Esophagus squamous epithelium (tissue), 5 donors: ENCODE measurements around the gene SGSM1. TPM values are rescaled to one million over a fixed set of nuclear protein-coding genes. Genes with fewer than 3 reads are reported as not detected.

ENCODE experiments used
- DNase-seq: peaks from one replicate; lab custom pipeline; 2025; lab: John Stamatoyannopoulos, UW
- H3K27ac ChIP-seq, 4 donors: fragments of 200-600 bp; sonication (generic); one replicate each; pipeline ENCODE4 v1.5.1; 2016 to 2019; ENCODE audit warnings: mild to moderate bottlenecking in 1 of 4
- H3K27me3 ChIP-seq, 4 donors: fragments of 200-600 bp; sonication (generic); 1 replicate in 3 of 4; 2 replicates in 1 of 4; pipeline versions ENCODE4 v1.5.1 to v1.6.0; 2017 to 2021; ENCODE audit warnings: antibody characterized with exemption in 1 of 4
- H3K36me3 ChIP-seq, 3 donors: fragments of 200-600 bp; sonication (generic); one replicate each; pipeline ENCODE4 v1.5.1; 2016 to 2019
- H3K4me1 ChIP-seq, 3 donors: fragments of 200-600 bp; sonication (generic); one replicate each; pipeline ENCODE4 v1.5.1; 2017 to 2019
- H3K4me3 ChIP-seq, 4 donors: fragments of 200-600 bp; sonication (generic); 1 replicate in 3 of 4; 2 replicates in 1 of 4; pipeline ENCODE4 v1.5.1; 2016 to 2019; ENCODE audit warnings: mild to moderate bottlenecking in 2 of 4, moderate library complexity in 1 of 4
- H3K9me3 ChIP-seq, 3 donors: fragments of 200-600 bp; sonication (generic); one replicate each; pipeline ENCODE4 v1.5.1; 2016 to 2019
- CTCF ChIP-seq, 6 experiments: fragments of 450-650 bp in 4 of 6; fragments of 200-600 bp in 2 of 6; sonication (generic) in 2 of 6; IDR thresholded peaks; one replicate each; pipeline ENCODE4 v1.5.1; 2016 to 2019; ENCODE audit warnings: antibody characterized with exemption in 6 of 6, mild to moderate bottlenecking in 4 of 6, moderate library complexity in 4 of 6
- POLR2A ChIP-seq, 4 donors: fragments of 450-650 bp; IDR thresholded peaks; one replicate each; pipeline ENCODE4 v1.6.1; 2017; ENCODE audit warnings: antibody characterized with exemption in 4 of 4, mild to moderate bottlenecking in 4 of 4, moderate library complexity in 3 of 4
- WGBS, 2 donors: methylation state at CpG; one replicate each; pipeline ENCODE4 v1.1.5; 2018; 5-methylcytosine and 5-hydroxymethylcytosine counted together
- intact Hi-C: fragments of 100-400 bp; cut with DNase I; formaldehyde crosslinking; loops from one replicate; pipeline ENCODE4 v1.15.0; 2022
- total RNA-seq, 4 donors: library from RNA; depleted of rRNA; stranded (reverse); fragments of >200 nt; gene quantifications; one replicate each; pipeline ENCODE4 v1.1.0, GENCODE V29; 2016
- donor health status: DM: yes; HTN: yes; CAD: no.

SGSM1 gene
- total RNA-seq, 4 donors from 2014 or later: 0.09 to 0.57 (median 0.18) TPM

- Histone ChIP-seq H3K4me3 (no peak overlapping the region), H3K4me1 (peaks cover 10 to 43% (median 11%) of the 10 kb centered on the region in 3 donors), H3K27me3 (peaks cover 0 to 9% (median 0%) of the 10 kb centered on the region in 4 donors), H3K27ac (no peak overlapping the region), H3K36me3 (no peaks in the 10 kb centered on the region), H3K9me3 (no peaks in the 10 kb centered on the region)
- no peak for TF ChIP-seq CTCF (IDR thresholded peaks at IDR 0.05)
- no peak for TF ChIP-seq POLR2A (IDR thresholded peaks at IDR 0.05)
- intact Hi-C loops: no loop called here
- 39 to 53% methylated on average over 10 to 11 of the region's 11 CpGs for WGBS, 2 donors
- DNase-seq: no peak
Measured at GRCh38 chr22:24807284-24807950, 1.4 kb downstream of the SGSM1 start.

GRCh38 chr22:24809331-24809730, 3.3 kb downstream of the SGSM1 start:
- TF ChIP-seq POLR2A (IDR thresholded peaks at IDR 0.05): no peak
- TF ChIP-seq CTCF (IDR thresholded peaks at IDR 0.05): no peak
- no peaks in the 10 kb centered on the region for H3K9me3 ChIP-seq
- 20 to 83% methylated on average over 1 of the region's 2 CpGs for WGBS, 2 donors
- intact Hi-C loops: no loop called here
- peaks cover 10 to 43% (median 11%) of the 10 kb centered on the region in 3 donors for H3K4me1 ChIP-seq
- peaks cover 0 to 9% (median 0%) of the 10 kb centered on the region in 4 donors for H3K27me3 ChIP-seq
- H3K27ac ChIP-seq: no peak overlapping the region
- no peak overlapping the region for H3K4me3 ChIP-seq
- DNase-seq: no peak
- H3K36me3 ChIP-seq: no peaks in the 10 kb centered on the region

- Histone ChIP-seq H3K4me3 (no peak overlapping the region), H3K36me3 (no peaks in the 10 kb centered on the region), H3K9me3 (no peaks in the 10 kb centered on the region), H3K27ac (peak overlapping the region in 2 of 4 donors; percentile 29 to 40), H3K4me1 (peaks cover 10 to 43% (median 11%) of the 10 kb centered on the region in 3 donors), H3K27me3 (peaks cover 0 to 9% (median 0%) of the 10 kb centered on the region in 4 donors)
- WGBS, 2 donors: 52 to 57% methylated on average over 12 to 14 of the region's 14 CpGs
- TF ChIP-seq POLR2A (IDR thresholded peaks at IDR 0.05): no peak
- no peak for TF ChIP-seq CTCF (IDR thresholded peaks at IDR 0.05)
- intact Hi-C loops: no loop called here
- no peak for DNase-seq
Measured at GRCh38 chr22:24810043-24810749, 4.2 kb downstream of the SGSM1 start.

GRCh38 chr22:24812950-24813775, 7.2 kb downstream of the SGSM1 start:
- peaks cover 0 to 24% (median 4%) of the 10 kb centered on the region in 3 donors for H3K4me1 ChIP-seq
- no peaks in the 10 kb centered on the region for H3K9me3 ChIP-seq
- no peak overlapping the region for H3K27ac ChIP-seq
- H3K27me3 ChIP-seq: no peaks in the 10 kb centered on the region
- DNase-seq: no peak
- H3K4me3 ChIP-seq: no peak overlapping the region
- TF ChIP-seq POLR2A (IDR thresholded peaks at IDR 0.05) (no peak), CTCF (IDR thresholded peaks at IDR 0.05) (no peak)
- WGBS, 2 donors: 67 to 70% methylated on average over 6 to 13 of the region's 13 CpGs
- no peaks in the 10 kb centered on the region for H3K36me3 ChIP-seq
- intact Hi-C loops: no loop called here
